ENCODE data around the gene BCL7A. TPM values are rescaled to one million over a fixed set of nuclear protein-coding genes. Genes with fewer than 3 reads are reported as not detected.
A peak's percentile ranks its signal among the peaks of the same experiment; 100 is the strongest.

The BCL7A gene
- total RNA-seq, result 1 to 10 TPM; 4.7 to 8.5 (median 5.6) TPM

DNA sequence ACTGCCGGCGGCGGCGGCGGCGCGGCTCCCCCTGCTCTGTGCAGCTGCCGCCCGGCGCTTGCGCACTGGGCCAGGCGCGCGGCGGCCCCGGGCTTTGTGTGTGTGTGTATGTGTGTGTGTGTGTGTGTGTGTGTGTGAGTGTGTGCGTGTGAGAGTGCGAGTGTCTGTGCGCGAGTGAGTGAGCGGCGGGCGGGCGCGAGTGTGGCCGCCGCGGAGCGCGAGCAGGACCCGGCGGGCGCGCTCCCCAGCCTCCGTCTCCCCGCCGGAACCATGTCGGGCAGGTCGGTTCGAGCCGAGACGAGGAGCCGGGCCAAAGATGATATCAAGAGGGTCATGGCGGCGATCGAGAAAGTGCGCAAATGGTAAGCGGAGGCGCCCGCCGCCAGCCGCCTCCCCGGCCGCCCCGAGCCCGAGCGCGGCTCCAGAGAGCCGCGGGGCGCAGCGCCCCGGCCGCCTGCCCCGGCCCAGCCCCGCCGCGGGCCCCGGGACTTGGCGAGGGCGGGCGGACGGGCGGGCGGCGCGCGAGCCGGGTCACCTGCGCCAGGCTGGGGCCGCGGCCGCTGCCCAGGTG is at the start of gene BCL7A:
Gene BCL7A (plus strand): TSS at position 63 of the 571 bp plus-strand sequence. CDS start 208 bp downstream, at position 271.
- Histone ChIP-seq H3K9me3 (no peaks in the 10 kb centered on the region), H3K4me1 (peaks cover 0 to 34% (median 15%) of the 10 kb centered on the region in 3 donors), H3K27ac (peak within 1 kb of the TSS; percentile 21 to 87 (median 79)), H3K27me3 (no peaks in the 10 kb centered on the region), H3K36me3 (no peaks in the 10 kb centered on the region), H3K4me3 (peak within 1 kb of the TSS; percentile 56 to 73)
- ATAC-seq, result peak; percentile 85
- TF ChIP-seq EP300 (IDR thresholded peaks at IDR 0.05) (no peak), POLR2A (IDR thresholded peaks at IDR 0.05) (no peak), POLR2AphosphoS5 (IDR thresholded peaks at IDR 0.05) (no peak)
- TF ChIP-seq, protein P1, sequence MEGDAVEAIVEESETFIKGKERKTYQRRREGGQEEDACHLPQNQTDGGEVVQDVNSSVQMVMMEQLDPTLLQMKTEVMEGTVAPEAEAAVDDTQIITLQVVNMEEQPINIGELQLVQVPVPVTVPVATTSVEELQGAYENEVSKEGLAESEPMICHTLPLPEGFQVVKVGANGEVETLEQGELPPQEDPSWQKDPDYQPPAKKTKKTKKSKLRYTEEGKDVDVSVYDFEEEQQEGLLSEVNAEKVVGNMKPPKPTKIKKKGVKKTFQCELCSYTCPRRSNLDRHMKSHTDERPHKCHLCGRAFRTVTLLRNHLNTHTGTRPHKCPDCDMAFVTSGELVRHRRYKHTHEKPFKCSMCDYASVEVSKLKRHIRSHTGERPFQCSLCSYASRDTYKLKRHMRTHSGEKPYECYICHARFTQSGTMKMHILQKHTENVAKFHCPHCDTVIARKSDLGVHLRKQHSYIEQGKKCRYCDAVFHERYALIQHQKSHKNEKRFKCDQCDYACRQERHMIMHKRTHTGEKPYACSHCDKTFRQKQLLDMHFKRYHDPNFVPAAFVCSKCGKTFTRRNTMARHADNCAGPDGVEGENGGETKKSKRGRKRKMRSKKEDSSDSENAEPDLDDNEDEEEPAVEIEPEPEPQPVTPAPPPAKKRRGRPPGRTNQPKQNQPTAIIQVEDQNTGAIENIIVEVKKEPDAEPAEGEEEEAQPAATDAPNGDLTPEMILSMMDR (IDR thresholded peaks at IDR 0.05), result no peak
- no CpG with 5 or more reads among the region's 83 CpGs for WGBS, 2 donors (ENCODE audit: low coverage in 1 of 2)

DNA sequence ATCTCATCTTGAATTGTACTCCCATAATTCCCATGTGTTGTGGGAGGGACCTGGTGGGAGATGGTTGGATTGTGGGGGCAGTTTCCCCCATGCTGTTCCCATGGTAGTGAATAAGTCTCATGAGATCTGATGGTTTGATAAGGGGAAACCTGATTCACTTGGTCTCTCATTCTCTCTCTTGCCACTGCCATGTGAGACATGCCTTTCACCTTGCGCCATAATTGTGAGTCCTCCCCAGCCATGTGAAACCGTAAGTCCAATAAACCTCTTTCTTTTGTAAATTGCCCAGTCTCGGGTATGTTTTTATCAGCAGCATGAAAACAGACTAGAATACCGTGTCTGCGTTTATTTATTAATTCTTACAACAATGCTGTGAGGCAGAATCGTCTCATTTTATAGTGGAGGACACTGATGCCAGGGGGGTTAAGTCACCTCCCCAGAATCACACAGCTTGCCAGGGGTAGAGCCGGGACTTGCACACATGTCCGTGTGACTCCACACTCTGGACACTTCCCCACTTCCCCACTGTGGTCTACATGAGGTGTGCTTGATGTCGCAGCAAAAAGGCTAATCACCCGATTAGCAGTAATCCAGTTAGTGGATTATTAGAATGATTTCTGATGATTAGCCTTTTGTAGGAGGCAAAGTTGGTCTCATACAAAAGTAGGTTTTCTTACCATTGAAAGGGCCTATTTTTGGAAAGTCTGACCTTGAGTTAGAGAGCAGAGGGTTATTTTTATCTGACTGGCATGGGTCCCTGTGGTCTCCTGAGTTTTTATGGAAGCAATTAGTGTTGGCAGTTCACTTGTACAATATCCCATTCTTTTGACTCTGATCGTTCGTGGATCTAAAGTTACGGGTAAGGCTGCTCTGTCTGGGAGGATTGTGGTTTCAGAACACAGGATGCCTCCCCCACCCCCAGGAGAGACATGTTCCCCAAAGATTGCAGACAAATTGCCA is 47.4 kb upstream of the BCL7A start:
- TF ChIP-seq, protein P1 (IDR thresholded peaks at IDR 0.05), result no peak
- no peak for TF ChIP-seq POLR2A (IDR thresholded peaks at IDR 0.05)
- TF ChIP-seq EP300 (IDR thresholded peaks at IDR 0.05), result no peak
- TF ChIP-seq POLR2AphosphoS5 (IDR thresholded peaks at IDR 0.05), result no peak
- no peak overlapping the region for H3K27ac ChIP-seq
- peaks cover 0 to 7% (median 0%) of the 10 kb centered on the region in 3 donors for H3K4me1 ChIP-seq
- no peak for ATAC-seq
- no peak overlapping the region for H3K4me3 ChIP-seq
- no peaks in the 10 kb centered on the region for H3K36me3 ChIP-seq
- WGBS, 2 donors (ENCODE audit: low coverage in 1 of 2), result 59 to 83% methylated on average over 3 to 13 of the region's 13 CpGs
- H3K9me3 ChIP-seq, result no peaks in the 10 kb centered on the region
- H3K27me3 ChIP-seq, result no peaks in the 10 kb centered on the region

DNA sequence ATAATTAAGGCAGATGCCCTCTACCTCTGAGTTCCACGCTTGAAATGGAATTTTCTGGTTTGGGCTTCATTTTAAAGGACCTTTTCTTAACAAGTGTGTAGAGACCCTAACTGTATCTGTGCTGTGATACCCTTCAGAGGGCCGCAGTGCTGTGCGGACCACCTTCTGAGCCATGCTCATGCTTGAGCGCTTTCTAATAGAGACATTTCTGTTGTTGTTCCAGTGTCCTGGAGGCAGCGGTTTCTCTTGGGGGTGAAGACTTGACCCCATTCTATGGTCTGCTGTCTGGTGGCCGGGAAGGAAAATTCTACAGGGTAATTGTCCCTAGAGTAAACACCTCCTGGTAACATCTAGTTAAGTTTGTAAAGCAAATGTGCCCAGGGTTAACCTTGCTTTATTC is 46.7 kb upstream of the BCL7A start:
- H3K4me3 ChIP-seq, result no peak overlapping the region
- TF ChIP-seq, protein P1 (IDR thresholded peaks at IDR 0.05), result no peak
- TF ChIP-seq POLR2AphosphoS5 (IDR thresholded peaks at IDR 0.05) (no peak), POLR2A (IDR thresholded peaks at IDR 0.05) (no peak), EP300 (IDR thresholded peaks at IDR 0.05) (no peak)
- peaks cover 0 to 7% (median 0%) of the 10 kb centered on the region in 3 donors for H3K4me1 ChIP-seq
- H3K36me3 ChIP-seq, result no peaks in the 10 kb centered on the region
- no peak overlapping the region for H3K27ac ChIP-seq
- ATAC-seq, result no peak
- WGBS, 2 donors (ENCODE audit: low coverage in 1 of 2), result 90 to 93% methylated on average over 2 to 6 of the region's 6 CpGs
- no peaks in the 10 kb centered on the region for H3K9me3 ChIP-seq
- H3K27me3 ChIP-seq, result no peaks in the 10 kb centered on the region

DNA sequence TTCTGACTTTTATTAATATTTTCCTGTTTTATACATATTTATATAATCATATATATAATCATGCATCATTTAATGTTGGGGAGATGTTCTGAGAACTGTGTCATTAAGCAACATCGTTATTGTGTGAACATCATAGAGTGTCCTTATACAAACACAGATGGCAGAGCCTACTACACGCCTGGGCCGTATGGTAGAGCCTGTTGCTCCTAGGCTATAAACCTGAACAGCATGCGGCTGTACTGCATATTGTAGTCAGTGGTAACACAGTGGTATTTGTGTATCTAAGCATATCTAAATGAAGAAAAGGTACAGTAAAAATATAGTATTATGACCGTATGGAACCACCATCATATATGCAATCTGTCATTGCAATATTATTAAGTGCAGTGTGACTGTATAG is 44.7 kb upstream of the BCL7A start:
- no peaks in the 10 kb centered on the region for H3K27me3 ChIP-seq
- ATAC-seq, result no peak
- no peaks in the 10 kb centered on the region for H3K36me3 ChIP-seq
- WGBS, 2 donors (ENCODE audit: low coverage in 1 of 2), result 85 to 89% methylated on average over 4 to 5 of the region's 5 CpGs
- H3K27ac ChIP-seq, result no peak overlapping the region
- H3K9me3 ChIP-seq, result no peaks in the 10 kb centered on the region
- peaks cover 0 to 7% (median 0%) of the 10 kb centered on the region in 3 donors for H3K4me1 ChIP-seq
- no peak overlapping the region for H3K4me3 ChIP-seq
- TF ChIP-seq POLR2A (IDR thresholded peaks at IDR 0.05), result no peak
- no peak for TF ChIP-seq POLR2AphosphoS5 (IDR thresholded peaks at IDR 0.05)
- TF ChIP-seq EP300 (IDR thresholded peaks at IDR 0.05), result no peak
- TF ChIP-seq, protein P1 (IDR thresholded peaks at IDR 0.05), result no peak

Data from gastroesophageal sphincter (tissue), 4 donors.